Measurements from ENCODE around the gene SERPINB13.

DNA sequence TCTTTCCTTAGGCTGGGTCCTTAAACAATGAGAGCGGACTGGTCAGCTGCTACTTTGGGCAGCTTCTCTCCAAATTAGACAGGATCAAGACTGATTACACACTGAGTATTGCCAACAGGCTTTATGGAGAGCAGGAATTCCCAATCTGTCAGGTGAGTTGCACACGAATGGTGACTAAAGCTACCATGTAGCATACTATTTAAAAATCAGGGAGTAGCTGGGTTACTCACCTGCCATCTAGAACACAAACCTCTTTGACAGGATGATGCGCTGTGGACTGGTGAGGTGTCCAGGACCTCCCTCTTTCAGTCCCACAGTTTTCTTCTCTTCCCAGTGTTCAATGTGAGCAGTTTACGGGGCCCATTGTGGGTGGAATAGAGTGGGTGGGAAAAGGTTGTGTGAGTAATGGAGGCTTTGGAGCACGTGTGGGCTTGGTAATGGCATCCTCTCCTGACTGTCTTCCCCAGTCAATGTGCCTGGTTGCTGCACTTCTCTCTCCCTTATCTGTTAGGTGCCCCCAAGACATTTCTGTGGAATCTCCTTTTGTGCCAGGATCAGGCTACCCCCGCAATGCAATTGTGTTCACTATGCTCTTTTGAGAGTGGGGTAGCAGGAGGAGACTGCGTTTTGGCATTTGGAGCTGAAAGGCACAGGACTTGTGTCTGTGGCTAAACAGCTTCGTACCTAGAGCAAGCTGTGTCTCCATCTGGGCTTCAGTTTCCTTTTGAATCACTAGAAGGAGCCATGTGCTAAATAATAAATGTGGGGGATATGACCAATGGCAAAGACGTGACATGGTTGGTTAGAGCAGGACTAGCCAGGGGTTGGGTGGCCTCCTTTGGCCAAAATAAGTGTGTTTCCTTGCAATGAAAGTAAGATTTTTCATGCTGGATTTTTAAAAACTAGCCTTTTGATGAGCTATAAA, 27.3 kb upstream of the SERPINB13 start:
- TF ChIP-seq EP300 (IDR thresholded peaks at IDR 0.05) (no peak), CTCF (IDR thresholded peaks at IDR 0.05) (no peak), POLR2A (IDR thresholded peaks at IDR 0.05) (no peak)

Measured in suprapubic skin (tissue), 3 donors.